Measurements from ENCODE around the gene MAB21L4.

Gene MAB21L4

DNA sequence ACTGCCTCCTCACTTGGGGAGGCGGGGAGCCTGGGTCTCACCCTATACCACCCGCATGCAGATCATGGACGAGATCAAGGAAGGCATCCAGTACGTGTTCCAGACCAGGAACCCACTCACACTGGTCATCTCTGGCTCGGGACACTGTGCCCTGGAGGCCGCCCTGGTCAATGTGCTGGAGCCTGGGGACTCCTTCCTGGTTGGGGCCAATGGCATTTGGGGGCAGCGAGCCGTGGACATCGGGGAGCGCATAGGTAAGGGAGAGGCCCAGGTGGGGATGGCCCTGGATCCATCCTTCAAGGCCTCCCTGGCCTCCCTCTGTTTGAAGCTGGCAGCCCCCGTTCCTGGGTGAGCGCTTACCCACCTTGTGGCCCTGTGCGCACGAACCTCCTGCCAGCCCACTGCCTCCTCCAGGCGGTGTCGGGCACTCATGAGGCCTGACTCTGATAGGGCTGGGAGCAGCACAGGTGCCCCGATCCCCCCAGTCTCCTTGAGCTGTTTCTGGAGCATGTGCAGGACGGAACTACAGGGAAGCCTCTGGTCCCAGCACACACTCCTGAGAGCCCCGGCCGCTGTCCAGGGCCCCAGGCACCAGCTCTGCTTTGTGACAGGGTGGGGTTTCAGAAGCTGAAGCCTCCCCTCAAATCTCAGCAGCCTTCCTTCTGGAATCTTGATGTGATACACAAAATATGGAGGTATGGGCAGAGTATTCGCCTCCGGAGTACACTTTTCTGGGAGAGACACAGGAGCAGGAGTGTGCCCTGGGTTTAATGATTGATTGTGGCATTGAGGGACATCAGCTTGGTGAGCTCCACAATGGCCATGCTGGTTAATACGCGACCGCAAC, 26.6 kb downstream of the MAB21L4 start:
- no peak for DNase-seq (ENCODE audit: low read depth in 4 of 4, low spot score in 1 of 4)

DNA sequence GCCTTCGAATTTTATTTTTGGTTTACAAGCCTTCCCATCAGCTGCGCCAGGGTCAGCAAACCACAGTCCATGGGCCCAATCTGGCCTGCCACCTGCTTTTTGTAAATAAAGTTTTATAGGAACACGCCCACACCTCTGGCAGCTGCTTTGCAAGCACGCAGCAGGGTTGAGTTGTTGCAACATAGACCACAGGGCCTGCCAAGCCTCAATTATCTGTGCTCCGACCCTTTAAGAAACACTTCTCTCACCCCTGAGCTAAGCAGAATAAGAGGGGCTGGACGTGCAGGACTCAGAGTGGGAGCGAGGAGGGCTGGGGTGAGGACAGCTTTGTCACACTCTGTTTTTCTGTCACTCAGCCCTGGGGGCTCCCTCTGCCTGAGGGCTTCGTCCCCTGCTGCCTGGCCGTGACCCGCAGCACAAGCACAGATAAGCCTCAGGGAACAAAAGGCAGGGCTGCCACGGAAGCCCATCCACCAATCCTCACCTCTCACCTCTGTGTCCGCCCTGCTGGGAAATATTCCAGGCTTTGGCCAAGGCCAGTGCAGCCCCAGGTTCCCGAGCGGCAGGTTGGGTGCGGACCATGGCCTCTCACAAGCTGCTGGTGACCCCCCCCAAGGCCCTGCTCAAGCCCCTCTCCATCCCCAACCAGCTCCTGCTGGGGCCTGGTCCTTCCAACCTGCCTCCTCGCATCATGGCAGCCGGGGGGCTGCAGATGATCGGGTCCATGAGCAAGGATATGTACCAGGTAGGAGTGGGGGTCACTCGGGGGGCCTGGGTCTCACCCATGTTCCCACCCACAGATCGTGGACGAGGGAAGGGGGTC, 27.5 kb downstream of the MAB21L4 start, which contains the start of gene AGXT:
AGXT (plus strand) TSS at position 539 of the 823 bp plus-strand sequence; CDS start at position 581, 42 bp downstream.
- no peak for DNase-seq (ENCODE audit: low read depth in 4 of 4, low spot score in 1 of 4)

DNA sequence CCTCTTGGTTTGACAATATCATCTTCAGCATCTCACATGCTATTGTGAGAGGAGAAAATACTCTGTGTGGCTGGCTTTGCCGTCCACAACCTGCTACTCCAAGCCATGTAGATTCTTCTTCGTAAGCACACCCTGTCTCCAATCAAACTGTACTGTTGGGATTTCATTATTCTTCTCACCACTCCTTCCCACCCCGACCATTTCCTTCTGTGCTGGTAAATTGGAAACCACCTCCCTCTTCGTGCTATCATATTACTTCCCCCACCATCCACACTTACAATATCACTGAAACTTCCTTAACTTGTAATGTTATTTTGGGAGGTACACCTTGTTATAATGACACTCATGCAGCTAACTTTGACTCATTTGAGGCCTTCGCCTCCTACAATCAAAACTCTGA, 30.6 kb downstream of the MAB21L4 start:
- no peak for DNase-seq (ENCODE audit: low read depth in 4 of 4, low spot score in 1 of 4)

DNA sequence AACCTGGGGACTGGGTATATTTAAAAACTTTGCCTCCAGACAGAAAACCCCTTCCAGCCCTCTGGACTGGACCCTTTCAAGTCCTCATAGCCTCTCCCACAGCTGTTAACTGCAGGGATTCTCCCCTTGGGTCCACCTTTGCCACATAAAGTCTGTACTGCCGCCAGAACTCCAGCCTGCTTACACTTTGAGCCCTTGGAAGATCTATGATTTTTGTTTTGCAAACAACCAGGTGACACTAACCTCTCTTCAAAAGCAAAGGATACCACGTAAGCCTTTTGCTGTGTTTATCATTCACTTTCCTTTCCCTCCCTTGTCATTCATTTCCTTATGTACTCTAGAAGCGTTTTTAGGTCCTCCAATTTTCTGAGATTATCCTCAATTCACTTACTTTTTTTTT, 31.5 kb downstream of the MAB21L4 start:
- no peak for DNase-seq (ENCODE audit: low read depth in 4 of 4, low spot score in 1 of 4)

DNA sequence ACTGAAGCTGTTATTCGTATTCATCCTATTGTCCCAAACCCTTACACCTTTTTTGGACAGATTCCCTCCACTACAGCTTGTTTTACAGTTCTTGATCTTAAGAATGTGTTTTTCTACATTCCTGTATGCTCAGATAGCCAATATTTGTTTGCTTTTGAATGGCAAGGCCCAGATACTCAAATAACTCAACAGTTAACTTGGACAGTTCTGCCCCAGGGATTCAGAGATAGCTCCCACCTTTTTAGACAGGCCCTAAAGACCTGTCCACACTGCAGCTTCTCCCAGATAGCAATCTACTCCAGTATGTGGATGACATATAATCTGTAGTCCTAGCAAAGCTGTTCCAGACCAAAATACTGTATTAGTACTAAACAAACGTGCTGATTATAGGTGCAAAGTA, 34.4 kb downstream of the MAB21L4 start:
- no peak for DNase-seq (ENCODE audit: low read depth in 4 of 4, low spot score in 1 of 4)

DNA sequence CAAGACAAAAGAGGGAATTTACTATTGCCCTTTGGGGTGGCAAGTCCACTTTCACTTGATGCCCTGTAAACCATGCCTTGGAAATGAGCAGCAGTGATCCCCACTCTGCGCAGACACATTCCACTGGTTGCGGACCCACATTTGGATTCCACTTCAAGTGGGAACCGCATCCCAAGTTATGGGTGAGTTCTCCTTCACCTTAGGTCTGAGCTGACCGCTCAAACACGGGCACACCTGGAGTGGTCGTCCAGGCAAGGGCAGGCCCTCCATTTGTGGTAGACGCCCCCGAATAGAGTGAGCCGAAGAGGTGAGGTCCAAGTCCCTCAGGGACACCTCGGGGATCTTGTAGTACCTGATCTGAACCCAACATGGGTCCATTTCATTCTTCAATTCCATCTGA, 37.1 kb downstream of the MAB21L4 start:
- DNase-seq (ENCODE audit: low read depth in 4 of 4, low spot score in 1 of 4) = no peak

DNA sequence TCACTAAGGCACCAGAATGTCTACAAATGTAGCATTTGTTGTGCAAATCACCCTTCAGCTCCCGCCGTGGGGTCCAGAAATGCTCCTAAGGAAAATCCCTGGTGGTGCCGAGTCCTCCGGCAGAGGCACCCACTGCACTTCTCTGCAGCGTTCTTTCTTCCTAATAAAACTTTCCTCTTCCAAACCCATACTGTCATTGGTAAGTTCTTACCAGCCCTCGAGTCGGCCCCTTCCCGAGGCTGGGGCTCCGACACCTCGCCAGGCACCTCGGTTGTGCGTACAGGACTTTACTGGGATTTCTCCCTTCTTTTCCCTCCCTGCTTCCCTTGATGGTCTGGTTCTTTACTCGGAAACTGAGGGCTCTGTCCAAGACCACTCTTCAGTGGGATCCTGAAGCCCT, 37.6 kb downstream of the MAB21L4 start:
- DNase-seq (ENCODE audit: low read depth in 4 of 4, low spot score in 1 of 4) = no peak

DNA sequence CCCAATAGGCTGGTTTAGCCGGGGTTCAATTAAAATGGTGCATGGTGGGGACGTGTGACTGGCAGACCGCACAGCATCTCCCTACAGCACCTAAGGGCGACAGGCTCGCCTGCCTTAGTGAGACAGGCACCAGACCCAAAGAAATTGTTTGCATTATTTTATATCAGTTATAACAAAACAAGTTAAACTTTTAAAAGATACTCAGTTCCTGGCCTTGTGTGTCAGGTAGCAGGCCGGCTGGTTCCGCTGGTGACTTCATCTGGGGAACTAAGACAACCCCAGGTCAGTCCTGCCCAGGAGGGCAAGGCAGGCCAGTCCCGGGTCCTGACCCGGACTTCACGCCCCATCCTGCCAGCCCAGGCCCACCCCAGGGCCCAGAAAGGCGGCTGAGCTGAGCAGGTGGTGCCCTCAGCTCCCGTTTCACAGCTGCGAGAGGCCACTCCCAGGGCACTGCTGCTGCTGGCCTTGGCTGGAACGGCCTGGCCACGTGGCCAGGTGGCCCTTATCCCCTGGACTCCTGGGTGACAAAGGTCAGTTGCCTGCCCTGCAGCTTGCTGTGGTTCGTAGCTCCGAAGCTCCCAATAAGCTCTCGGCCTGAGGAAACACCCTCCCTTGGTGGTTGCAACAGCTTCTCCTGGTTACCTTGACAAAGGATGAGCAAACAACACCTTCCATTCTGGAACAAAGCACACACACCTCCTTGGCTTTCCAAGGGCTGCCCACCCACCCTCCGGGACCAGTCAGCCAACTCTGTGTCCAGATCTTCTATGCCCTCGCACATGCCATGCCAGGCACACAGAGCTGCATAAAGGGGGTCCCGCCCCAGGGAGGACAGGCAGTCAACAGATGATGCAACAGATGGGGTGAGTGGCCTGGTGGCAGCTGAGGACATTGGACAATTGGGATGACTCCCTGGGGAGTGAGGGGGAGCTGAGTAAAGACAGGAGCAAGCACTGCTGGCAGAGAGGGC, 38.6 kb downstream of the MAB21L4 start:
- no peak for DNase-seq (ENCODE audit: low read depth in 4 of 4, low spot score in 1 of 4)

DNA sequence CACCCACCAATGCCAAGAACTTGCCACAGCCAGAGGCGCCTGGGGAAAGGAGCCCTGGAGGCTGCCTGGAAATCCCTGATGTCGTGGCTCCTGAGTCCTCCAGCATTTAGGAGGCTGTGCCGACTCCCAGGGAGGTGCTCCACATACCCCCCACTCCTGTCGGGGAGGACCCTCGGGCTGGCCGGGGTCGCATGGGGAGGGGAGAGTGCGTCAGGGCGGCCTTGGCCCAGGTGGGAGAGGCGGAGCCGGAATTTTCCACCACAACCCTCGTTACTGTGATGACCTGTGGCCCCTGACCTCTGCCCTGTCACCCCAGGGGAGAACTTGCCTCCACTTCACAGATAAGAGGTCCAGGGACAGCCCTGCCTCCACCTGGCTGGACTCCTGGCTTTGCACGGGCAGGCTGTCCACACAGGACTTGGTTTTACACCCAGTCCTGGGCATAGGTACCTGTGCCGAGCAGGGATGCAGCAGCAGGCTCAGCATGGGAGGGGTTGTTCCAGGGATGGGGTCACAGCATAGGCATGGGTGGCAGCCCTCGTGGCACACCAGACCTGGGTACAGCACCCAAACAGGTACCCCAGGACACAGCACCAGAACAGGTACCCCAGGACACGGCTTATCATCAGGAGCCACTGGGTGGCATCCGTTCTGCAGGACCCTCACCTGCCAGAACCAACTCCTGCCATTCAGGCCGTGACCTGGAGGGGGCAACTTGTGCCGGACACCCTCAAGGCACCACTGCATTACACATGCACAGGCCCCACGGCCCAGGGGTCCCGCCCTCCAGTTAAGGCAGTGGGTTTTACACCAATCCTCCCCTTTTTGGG, 39.6 kb downstream of the MAB21L4 start:
- no peak for DNase-seq (ENCODE audit: low read depth in 4 of 4, low spot score in 1 of 4)

DNA sequence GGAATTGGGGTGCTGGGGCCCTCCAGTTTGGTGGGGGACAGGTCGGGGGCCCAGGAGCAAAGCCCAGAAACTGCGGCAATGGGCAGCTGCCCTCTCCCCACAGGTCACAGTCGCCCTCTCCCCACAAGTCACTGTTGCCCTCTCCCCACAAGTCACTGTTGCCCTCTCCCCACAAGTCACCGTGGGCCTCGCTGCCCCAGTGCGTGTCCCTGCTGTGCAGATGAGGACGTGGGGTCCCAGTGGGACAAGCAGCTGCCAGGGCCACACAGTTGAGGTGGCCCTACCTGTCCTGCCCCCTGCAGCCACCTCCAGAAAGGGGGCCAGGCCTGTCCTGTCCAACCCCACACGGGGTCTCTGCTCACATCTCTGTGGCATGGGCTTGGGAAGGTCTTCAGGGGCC, 40.3 kb downstream of the MAB21L4 start:
- no peak for DNase-seq (ENCODE audit: low read depth in 4 of 4, low spot score in 1 of 4)

DNA sequence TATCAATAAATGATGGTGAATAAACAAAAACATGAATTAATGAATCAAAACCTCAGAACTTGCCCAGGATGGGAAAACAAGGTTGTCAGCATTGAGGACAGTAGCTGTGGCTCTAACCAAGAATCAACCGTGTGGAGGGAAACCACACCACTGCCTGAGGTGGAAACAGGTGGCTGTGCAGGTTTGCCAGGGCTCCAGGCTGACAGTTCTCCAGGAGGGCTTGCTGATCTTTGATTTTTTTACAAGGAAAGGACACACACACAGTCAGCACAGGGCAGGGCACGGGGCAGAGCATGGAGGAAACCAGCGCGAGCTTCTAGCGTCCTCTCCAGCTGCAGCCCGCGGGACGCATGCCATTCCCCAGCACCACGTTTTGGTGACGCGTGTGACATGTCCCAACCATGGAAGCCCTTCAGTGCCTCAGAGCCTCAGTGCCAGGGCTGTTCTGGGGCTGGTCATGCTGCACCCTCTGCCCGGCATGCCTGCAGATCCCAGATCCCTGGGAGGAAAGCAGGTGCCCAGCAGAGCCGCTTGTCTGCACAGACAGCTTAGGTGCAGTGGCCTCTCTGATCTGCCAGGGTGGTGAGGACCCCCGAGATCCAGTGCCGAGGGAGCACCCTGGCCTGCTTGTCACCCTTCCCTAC, 43.2 kb downstream of the MAB21L4 start:
- no peak for DNase-seq (ENCODE audit: low read depth in 4 of 4, low spot score in 1 of 4)

DNA sequence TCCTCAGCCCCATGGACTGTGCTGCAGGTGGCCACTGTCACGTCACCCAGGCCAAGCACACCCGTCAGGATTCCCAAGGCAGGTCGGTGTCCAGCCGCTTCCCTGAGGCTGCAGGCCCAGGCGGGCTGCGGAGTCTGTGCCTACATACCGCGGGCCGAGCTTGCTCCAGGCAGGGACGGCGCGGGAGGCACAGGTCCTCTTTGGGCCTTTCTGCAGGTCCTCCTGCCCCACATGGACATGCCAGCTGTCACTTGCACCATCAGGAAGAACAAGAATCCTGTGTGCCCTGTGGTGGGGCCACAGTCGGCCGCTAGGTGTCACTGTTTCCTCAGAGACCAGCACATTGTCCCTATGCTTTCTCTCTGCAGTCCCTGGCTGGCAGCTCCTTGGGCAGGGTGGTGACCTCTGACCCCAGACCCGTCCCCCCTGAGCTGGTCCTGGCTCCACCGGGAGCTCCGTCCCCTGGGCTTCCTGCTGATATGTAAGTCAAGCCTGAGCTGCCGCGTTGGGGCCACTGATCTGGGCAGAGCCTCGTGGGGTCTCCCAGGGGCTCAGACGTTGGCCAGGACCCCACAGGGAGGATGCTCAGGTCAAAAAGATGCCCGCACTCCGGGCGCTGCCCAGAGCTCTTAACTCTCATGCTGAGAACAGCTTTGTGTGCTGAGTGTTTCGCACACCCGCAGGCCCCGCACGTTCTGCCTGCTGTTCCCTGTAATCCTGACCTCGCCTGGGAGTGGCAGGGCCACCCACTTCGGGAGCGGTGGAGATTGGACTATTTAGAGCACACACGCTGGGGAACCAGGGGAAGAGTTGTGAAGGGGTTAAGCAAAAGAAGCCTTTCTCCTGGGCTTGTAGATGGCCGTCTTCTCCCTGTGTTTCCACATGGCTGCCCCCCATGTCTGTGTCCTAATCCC, 44.6 kb downstream of the MAB21L4 start:
- peak; percentile 74 to 87 (median 78) for DNase-seq (ENCODE audit: low read depth in 4 of 4, low spot score in 1 of 4)

DNA sequence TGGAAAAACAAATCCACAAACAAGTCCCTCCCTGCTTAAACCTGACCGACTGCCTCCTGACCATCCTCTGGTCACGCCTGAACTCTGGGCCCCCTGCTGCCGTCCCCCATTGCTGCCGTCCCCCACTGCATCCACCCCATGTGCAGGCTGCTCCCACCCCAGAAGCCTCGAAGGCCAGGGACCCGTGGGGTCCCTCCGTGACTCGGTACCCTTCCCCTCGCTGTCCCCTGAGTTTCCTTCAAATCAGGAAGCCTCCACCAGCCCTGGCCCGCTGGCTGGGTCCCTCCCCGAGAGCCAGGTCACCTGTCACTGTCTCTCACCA, 45.2 kb downstream of the MAB21L4 start:
- no peak for DNase-seq (ENCODE audit: low read depth in 4 of 4, low spot score in 1 of 4)

DNA sequence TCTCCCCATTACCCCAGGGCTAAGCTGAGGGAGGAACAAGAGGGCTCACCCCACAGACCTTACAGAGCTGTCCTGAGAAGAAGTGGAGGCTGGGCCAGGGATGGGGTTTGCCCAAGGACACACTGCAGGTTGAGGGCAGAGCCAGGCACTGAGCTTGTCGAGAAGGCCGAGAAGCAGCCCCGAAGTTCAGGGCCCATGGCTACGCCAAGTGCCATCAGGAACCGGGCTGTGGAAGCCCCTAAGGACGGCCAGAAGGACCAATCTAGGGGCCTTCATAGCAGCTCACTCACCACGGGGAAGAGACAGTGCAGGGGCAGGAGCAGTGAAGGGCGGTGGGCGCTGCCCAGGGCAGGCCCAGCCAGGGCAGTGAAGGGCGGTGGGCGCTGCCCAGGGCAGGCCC, 45.9 kb downstream of the MAB21L4 start:
- DNase-seq (ENCODE audit: low read depth in 4 of 4, low spot score in 1 of 4) = no peak

DNA sequence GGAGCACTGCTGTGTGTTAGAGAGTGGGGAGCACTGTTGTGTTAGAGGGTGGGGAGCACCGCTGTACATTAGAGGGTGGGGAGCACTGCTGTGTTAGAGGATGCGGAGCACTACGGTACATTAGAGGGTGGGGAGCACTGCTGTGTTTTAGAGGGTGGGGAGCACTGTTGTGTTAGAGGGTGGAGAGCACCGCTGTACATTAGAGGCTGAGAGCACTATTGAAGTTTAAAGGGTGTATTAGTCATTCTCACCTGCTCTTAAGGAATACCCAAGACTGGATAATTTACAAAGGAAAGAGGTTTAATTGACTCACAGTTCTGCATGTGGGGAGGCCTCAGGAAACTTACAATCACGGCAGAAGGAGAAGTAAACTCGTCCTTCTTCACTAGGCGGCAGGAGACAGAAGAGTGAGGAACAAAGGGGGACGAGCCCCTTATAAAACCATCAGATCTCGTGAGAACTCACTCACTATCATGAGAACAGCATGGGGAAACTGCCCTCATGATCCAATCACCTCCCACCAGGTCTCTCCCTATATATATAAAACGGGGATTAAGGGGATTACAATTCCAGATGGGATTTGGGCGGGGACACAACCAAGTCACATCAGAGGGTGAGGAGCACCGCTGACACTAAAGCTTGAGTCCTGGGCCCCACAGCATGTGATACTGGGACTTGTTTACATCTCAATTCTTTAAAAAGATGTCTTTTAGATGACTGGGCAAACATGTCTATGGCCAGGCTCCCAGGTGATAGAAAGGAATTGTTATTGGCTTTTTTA, 46.9 kb downstream of the MAB21L4 start:
- DNase-seq (ENCODE audit: low read depth in 4 of 4, low spot score in 1 of 4) = no peak

DNA sequence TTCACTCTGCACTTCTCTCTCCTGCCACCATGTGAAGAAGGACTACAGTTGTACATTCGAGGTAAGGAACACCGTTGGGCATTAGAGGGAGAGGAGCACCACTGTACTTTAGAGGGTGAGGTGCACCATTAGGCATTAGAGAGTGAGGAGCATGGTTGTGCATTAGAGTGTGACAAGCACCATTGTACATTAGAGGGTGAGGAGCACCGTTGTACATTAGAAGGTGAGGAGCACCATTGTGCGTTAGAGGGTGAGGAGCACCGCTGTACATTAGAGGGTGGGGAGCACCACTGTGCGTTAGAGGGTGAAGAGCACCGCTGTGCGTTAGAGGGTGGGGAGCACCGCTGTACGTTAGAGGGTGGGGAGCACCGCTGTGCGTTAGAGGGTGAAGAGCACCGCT, 48.1 kb downstream of the MAB21L4 start:
- DNase-seq (ENCODE audit: low read depth in 4 of 4, low spot score in 1 of 4) = no peak

DNA sequence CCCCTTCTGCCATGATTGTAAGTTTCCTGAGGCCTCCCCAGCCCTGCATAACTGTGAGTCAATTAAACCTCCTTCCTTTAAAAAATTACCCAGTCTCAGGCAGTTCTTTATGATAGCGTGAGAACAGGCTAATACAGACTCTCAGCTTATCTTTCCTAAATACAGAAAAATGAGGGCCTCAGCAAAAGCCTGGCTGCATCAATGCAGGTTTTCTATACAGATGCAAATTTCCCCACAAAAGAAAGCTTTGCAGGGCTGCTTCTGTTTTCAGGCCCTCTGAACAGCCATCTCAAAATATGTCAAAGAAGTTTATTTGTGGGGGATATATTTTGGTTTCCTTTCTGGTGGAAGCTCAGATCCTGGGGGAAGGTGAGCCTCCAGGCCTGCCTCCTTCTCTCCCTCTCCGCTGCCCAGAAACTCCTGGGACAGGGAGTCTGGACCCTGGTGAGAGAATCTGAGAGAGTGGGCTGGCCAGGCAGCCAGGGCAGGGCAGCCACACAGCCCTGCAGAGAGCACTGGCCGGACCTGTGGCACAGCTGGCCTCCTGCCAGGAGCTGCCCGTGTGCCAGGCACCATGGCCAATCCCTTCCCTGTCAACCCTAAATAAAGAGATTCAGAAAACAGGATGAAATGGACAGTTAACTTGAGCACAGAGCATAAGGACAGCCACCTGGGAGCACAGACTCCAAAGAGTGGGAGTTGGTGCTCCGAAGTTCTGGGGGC, 48.9 kb downstream of the MAB21L4 start:
- DNase-seq (ENCODE audit: low read depth in 4 of 4, low spot score in 1 of 4) = no peak

Data from stimulated activated CD4-positive, alpha-beta T cell treated with anti-CD3 and anti-CD28 coated beads, Interleukin-1b, Interleukin-23, amount 100 ng/mL, for 24 hours (primary cell).